ENCODE measurements around the gene GPRC5A.

DNA sequence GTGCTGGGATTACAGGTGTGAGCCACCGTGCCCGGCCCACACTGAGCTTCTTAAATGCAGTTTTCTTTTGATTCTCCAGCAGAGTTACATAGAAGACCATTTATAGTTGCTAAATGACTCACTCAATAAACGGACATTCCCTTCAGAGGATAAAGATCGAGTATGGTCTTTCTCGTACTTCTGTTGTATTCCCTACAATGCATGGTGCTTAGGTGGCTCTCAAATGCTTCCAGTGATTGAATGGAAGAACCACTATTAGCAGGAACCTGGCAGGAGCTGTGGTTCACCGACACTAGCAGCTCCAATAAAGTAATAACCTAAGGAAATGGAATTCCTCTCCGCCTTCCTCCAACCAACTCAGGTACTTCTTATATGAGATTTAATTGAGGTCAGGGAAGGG lies 3.9 kb upstream of the GPRC5A start:
- TF ChIP-seq, protein P1, sequence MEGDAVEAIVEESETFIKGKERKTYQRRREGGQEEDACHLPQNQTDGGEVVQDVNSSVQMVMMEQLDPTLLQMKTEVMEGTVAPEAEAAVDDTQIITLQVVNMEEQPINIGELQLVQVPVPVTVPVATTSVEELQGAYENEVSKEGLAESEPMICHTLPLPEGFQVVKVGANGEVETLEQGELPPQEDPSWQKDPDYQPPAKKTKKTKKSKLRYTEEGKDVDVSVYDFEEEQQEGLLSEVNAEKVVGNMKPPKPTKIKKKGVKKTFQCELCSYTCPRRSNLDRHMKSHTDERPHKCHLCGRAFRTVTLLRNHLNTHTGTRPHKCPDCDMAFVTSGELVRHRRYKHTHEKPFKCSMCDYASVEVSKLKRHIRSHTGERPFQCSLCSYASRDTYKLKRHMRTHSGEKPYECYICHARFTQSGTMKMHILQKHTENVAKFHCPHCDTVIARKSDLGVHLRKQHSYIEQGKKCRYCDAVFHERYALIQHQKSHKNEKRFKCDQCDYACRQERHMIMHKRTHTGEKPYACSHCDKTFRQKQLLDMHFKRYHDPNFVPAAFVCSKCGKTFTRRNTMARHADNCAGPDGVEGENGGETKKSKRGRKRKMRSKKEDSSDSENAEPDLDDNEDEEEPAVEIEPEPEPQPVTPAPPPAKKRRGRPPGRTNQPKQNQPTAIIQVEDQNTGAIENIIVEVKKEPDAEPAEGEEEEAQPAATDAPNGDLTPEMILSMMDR (IDR thresholded peaks at IDR 0.05; ENCODE audit: low read length) = no peak
- TF ChIP-seq EZH2 (IDR thresholded peaks at IDR 0.05; ENCODE audit: borderline replicate concordance, low read length) = no peak

Measured in OCI-LY1 (cell line).